ENCODE measurements around the gene ZFP1. TPM values are rescaled to one million over a fixed set of nuclear protein-coding genes. Genes with fewer than 3 reads are reported as not detected.

Gene ZFP1
- total and polyA plus RNA-seq, 2 experiments from 2014 or later, result 4.8 to 12.5 TPM

DNA sequence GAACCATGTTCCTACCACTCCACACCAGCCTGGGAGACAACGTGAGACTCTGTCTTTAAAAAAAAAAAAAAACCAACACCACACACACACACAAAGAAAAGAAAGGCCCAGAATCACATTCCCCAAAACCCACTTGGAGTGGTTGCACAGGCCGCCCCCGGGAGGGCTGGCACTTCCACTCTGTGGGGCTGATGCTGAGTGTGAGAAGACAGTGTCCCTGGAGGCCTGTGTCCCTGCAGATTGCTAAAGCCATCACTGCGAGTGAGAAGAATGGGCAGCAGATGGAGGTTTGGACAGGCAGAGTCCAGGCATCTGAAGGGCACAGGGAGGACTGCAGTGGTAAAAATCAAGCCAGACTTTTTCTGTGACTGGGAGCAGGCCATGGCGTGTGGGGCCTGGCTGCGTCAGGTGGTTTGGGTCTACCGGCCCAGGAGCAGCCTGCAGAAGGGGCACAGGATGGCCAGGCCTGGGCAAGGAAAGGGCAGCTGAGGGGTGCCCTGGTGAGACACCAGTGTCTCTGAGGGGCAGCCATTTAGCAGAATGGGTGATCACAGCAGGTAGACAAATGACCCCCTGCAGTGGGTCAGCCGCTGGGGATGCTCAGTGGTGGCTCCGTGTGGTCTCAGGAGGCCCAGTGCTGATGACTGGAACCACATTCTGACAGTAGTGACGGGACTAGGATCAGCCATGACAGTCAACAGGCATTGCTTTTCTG lies 45.6 kb downstream of the ZFP1 start:
- H3K4me1 ChIP-seq (ENCODE audit: insufficient read depth), result peaks cover 8% of the 10 kb centered on the region; the same call in 1 of the 2 replicates
- H3K79me2 ChIP-seq (replicated peaks; ENCODE audit: insufficient read depth), result no peaks in the 10 kb centered on the region
- H3K4me2 ChIP-seq, result no peak overlapping the region
- no peak for DNase-seq (ENCODE audit: low spot score)
- Mint-ChIP-seq H3K27me3 (ENCODE audit: insufficient read depth, low read depth, poor library complexity) (peaks cover 10% of the 10 kb centered on the region), H3K27ac (no peak overlapping the region), H3K36me3 (ENCODE audit: low read depth) (no peaks in the 10 kb centered on the region), H3K4me3 (no peak overlapping the region), H3K9me3 (no peaks in the 10 kb centered on the region; the same call in 2 of the 3 replicates), H3K4me1 (peaks cover 9% of the 10 kb centered on the region)
- H3K27ac ChIP-seq (ENCODE audit: low read depth), result no peak overlapping the region
- TF ChIP-seq, protein P1, sequence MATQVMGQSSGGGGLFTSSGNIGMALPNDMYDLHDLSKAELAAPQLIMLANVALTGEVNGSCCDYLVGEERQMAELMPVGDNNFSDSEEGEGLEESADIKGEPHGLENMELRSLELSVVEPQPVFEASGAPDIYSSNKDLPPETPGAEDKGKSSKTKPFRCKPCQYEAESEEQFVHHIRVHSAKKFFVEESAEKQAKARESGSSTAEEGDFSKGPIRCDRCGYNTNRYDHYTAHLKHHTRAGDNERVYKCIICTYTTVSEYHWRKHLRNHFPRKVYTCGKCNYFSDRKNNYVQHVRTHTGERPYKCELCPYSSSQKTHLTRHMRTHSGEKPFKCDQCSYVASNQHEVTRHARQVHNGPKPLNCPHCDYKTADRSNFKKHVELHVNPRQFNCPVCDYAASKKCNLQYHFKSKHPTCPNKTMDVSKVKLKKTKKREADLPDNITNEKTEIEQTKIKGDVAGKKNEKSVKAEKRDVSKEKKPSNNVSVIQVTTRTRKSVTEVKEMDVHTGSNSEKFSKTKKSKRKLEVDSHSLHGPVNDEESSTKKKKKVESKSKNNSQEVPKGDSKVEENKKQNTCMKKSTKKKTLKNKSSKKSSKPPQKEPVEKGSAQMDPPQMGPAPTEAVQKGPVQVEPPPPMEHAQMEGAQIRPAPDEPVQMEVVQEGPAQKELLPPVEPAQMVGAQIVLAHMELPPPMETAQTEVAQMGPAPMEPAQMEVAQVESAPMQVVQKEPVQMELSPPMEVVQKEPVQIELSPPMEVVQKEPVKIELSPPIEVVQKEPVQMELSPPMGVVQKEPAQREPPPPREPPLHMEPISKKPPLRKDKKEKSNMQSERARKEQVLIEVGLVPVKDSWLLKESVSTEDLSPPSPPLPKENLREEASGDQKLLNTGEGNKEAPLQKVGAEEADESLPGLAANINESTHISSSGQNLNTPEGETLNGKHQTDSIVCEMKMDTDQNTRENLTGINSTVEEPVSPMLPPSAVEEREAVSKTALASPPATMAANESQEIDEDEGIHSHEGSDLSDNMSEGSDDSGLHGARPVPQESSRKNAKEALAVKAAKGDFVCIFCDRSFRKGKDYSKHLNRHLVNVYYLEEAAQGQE (IDR thresholded peaks at IDR 0.05; ENCODE audit: unreplicated experiment), result no peak
- H3K9me2 ChIP-seq (ENCODE audit: insufficient read depth), result no peaks in the 10 kb centered on the region
- no peaks in the 10 kb centered on the region for H3K27me3 ChIP-seq (ENCODE audit: insufficient read depth)
- ATAC-seq, result no peak
- no peaks in the 10 kb centered on the region for H3K36me3 ChIP-seq (ENCODE audit: insufficient read depth)
- H4K20me1 ChIP-seq (replicated peaks; ENCODE audit: insufficient read depth), result no peaks in the 10 kb centered on the region
- no peak overlapping the region for H3K4me3 ChIP-seq
- no peak overlapping the region for H2AFZ ChIP-seq
- 0 out of 2 replicates have a peak, but pooled peaks cover 7% of the 10 kb centered on the region for H3F3A ChIP-seq (replicated peaks; ENCODE audit: low read depth)

DNA sequence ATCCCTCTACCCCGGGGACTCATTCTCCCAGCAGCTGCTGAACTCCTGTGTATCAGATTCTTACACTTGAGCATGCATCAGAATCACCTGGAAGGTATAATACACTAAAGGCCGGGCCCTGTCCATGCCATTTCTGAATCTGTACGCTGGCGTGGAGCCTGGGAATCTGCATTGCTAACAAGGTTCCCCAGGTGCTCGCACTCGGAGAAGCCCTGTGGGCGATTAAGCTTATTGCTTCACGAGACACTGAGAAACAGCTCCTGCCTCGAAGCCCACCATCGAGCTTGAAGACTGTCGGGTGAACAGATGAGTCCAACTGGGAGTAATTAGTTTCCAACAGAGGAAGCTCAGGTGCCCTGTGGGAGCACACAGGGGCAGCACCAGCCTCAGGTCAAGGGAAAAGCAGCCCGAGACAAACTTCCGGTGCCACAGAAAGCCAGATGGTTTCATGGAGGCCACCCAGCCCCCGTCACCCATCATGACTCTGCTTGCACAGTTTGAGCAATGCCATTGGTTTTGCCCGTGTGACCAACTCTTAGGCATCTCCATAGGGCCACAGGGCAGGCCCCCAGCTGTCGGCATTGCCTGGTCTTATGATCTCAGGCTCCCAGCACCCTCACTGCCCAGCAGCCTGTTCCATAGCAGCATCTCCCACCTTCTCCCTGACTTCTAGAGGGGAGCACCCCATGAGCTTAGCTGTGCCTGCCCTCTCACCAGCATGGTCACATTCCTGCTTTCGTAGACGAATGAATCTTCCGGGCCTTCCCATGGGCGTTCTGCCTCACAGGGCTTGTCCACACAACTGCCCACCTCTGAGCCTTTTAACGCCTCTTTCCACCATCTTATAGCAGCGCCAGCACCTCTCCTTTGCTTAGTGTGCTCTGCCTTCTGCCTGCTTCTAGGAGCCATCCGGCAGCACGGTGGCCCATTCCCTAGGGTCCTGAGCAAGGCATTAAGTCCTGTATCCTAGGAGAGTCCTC lies 47.8 kb downstream of the ZFP1 start:
- no peaks in the 10 kb centered on the region for H4K20me1 ChIP-seq (replicated peaks; ENCODE audit: insufficient read depth)
- H3K36me3 ChIP-seq (ENCODE audit: insufficient read depth), result no peaks in the 10 kb centered on the region
- H3K4me3 Mint-ChIP-seq, result no peak overlapping the region
- TF ChIP-seq POLR2AphosphoS5 (IDR thresholded peaks at IDR 0.05; ENCODE audit: low read depth), result no peak
- DNase-seq (ENCODE audit: low spot score) (no peak), ATAC-seq (no peak)
- peak overlapping the region; percentile 63 for H2AFZ ChIP-seq
- no peaks in the 10 kb centered on the region for H3K79me2 ChIP-seq (replicated peaks; ENCODE audit: insufficient read depth)
- no peaks in the 10 kb centered on the region; the same call in 2 of the 3 replicates for H3K9me3 Mint-ChIP-seq
- 0 out of 2 replicates have a peak, but pooled peaks cover 4% of the 10 kb centered on the region for H3F3A ChIP-seq (replicated peaks; ENCODE audit: low read depth)
- no peak overlapping the region for H3K4me3 ChIP-seq
- no peak overlapping the region for H3K27ac ChIP-seq (ENCODE audit: low read depth)
- H3K27me3 Mint-ChIP-seq (ENCODE audit: insufficient read depth, low read depth, poor library complexity), result peaks cover 11% of the 10 kb centered on the region
- no peaks in the 10 kb centered on the region for H3K27me3 ChIP-seq (ENCODE audit: insufficient read depth)
- H3K9me2 ChIP-seq (ENCODE audit: insufficient read depth), result no peaks in the 10 kb centered on the region
- H3K36me3 Mint-ChIP-seq (ENCODE audit: low read depth), result no peaks in the 10 kb centered on the region
- no peak overlapping the region for H3K27ac Mint-ChIP-seq
- peaks cover 9% of the 10 kb centered on the region for H3K4me1 Mint-ChIP-seq
- peaks cover 8% of the 10 kb centered on the region; the same call in 1 of the 2 replicates for H3K4me1 ChIP-seq (ENCODE audit: insufficient read depth)
- no peak overlapping the region for H3K4me2 ChIP-seq

DNA sequence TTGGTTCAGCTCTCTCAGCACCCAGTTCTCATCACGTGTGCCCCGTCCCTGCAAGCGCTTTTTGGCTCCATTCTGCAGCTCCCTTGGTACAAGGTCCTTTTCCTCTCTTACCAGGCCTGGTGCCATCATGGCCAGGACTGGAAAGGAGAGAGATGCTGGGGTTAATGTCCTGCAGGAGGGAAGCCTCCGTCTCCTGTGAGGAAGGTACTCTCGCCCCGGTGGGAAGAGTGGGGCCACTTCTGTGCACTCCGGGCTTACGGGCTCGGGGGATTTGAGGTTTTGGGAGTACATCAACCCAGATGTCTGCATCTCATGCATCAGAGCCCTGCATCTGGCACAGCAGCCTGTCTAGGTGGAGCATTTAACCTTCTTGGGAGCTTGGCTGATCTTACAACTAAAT lies 48.5 kb downstream of the ZFP1 start:
- Mint-ChIP-seq H3K36me3 (ENCODE audit: low read depth) (no peaks in the 10 kb centered on the region), H3K27ac (no peak overlapping the region), H3K4me3 (no peak overlapping the region), H3K9me3 (no peaks in the 10 kb centered on the region; the same call in 2 of the 3 replicates), H3K4me1 (peaks cover 9% of the 10 kb centered on the region), H3K27me3 (ENCODE audit: insufficient read depth, low read depth, poor library complexity) (peaks cover 11% of the 10 kb centered on the region)
- Histone ChIP-seq H3K79me2 (replicated peaks; ENCODE audit: insufficient read depth) (no peaks in the 10 kb centered on the region), H3K27ac (ENCODE audit: low read depth) (no peak overlapping the region), H2AFZ (peak overlapping the region; percentile 63), H4K20me1 (replicated peaks; ENCODE audit: insufficient read depth) (no peaks in the 10 kb centered on the region), H3K27me3 (ENCODE audit: insufficient read depth) (no peaks in the 10 kb centered on the region), H3K4me3 (no peak overlapping the region), H3K36me3 (ENCODE audit: insufficient read depth) (no peaks in the 10 kb centered on the region), H3F3A (replicated peaks; ENCODE audit: low read depth) (0 out of 2 replicates have a peak, but pooled peaks cover 4% of the 10 kb centered on the region), H3K4me1 (ENCODE audit: insufficient read depth) (peaks cover 8% of the 10 kb centered on the region; the same call in 1 of the 2 replicates), H3K9me2 (ENCODE audit: insufficient read depth) (no peaks in the 10 kb centered on the region), H3K4me2 (no peak overlapping the region)
- ATAC-seq, result no peak
- DNase-seq (ENCODE audit: low spot score), result no peak
- TF ChIP-seq ZNF114 (CRISPR knock-in tag; IDR thresholded peaks at IDR 0.05) (no peak), NANOG (IDR thresholded peaks at IDR 0.05; ENCODE audit: borderline replicate concordance) (no peak), POLR2AphosphoS5 (IDR thresholded peaks at IDR 0.05; ENCODE audit: low read depth) (no peak), EZH2phosphoT487 (IDR thresholded peaks at IDR 0.05; ENCODE audit: unreplicated experiment) (no peak)
- TF ChIP-seq, protein P1 (IDR thresholded peaks at IDR 0.05; ENCODE audit: unreplicated experiment), result no peak
- TF ChIP-seq, protein P2, sequence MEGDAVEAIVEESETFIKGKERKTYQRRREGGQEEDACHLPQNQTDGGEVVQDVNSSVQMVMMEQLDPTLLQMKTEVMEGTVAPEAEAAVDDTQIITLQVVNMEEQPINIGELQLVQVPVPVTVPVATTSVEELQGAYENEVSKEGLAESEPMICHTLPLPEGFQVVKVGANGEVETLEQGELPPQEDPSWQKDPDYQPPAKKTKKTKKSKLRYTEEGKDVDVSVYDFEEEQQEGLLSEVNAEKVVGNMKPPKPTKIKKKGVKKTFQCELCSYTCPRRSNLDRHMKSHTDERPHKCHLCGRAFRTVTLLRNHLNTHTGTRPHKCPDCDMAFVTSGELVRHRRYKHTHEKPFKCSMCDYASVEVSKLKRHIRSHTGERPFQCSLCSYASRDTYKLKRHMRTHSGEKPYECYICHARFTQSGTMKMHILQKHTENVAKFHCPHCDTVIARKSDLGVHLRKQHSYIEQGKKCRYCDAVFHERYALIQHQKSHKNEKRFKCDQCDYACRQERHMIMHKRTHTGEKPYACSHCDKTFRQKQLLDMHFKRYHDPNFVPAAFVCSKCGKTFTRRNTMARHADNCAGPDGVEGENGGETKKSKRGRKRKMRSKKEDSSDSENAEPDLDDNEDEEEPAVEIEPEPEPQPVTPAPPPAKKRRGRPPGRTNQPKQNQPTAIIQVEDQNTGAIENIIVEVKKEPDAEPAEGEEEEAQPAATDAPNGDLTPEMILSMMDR (conservative IDR thresholded peaks at IDR 0.05; ENCODE audit: low read depth in 2 of 2), result no peak
